ENCODE results near the gene SPATS2L.

SPATS2L gene

GRCh38 chr2:200421270-200421669, 114.8 kb downstream of the SPATS2L start:
- no peak for DNase-seq

DNA sequence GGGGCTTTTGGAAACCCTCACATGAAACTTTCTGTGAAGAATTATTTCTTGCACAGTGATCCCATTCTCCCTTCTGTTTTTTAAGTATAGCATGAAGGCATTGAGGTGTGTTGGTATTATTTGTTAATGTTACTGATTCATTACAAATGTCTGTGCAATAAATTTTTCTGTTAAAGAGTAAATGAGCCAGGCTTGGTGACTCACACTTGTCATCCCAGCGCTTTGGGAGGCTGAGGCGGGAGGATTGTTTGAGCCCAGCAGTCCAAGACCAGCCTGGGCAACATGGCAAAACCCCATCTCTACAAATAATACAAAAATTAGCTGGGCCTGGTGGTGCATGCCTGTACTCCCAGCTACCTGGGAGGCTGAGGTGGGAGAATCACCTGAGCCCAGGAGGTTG, 115.6 kb downstream of the SPATS2L start:
- DNase-seq: no peak

DNA sequence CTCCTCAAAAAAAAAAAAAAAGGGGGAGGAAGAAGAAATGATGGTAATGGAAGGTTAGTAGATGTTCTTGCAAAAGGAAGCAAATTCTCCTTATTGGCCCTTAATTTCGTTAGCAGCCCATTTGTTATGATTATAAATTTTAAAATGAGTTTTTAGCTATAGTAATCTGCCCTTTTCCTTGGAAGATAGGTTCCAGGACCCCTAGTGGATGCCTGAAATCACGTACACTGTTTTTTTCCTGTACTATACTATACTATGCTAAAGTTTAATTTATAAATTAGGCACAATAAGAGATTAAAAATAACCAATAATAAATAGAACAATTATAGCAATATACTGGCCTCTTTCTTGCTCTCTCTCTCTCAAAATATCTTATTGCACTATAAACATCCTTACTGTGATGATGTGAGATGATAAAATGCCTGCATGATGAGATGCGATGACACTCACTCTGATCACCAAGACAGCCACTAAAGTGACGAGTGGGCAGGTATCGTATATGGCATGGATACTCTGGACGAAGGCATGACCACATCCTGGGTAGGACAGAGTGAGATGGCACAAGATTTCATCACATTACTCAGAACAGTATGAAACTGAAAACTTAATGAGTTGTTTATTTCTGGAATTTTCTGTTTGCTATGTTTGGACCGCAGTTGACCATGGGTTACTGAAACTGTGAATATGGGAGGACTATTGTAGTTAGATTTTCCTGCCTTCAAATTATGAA, 116.2 kb downstream of the SPATS2L start:
- DNase-seq: no peak

GRCh38 chr2:200423541-200423940, 117.0 kb downstream of the SPATS2L start:
- DNase-seq: no peak

DNA sequence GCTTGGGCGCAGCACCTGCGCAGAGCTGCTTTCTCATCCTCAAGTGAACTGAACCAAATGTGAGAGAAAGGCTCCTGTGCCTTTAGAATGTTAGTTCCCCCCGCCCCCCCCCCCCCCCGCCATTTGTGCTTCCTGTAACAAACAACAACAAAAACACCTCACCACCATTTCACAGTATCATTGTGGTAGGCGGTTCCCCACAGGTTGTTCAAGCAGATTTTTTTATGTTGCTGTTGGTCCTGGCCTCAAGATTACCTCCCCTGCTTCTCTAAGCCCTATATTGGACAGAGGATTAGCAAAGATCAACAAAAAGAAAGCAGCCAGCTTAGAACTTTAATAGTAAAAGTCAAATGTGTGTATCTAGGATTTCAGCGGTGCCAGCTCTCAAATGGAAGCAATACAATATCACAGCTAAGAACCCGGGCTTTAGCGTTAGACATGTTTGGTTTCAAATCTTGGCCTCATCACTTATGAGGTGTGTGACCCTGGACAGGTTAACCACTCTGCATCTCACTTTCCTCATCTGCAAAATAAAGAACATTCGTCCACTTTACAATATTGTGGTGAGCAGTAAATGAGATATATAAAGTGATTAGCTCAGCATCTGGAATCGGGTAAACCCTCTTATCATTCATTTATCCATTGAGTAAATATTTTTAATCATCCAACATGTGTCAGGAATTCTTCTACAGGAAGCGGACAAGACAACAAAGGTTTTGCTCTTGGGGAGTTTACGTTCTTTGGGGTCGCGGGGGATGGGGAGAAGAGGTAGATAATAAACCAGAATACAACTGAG, 118.7 kb downstream of the SPATS2L start:
- no peak for DNase-seq

- DNase-seq: no peak
Measured at GRCh38 chr2:200426754-200427153, 120.3 kb downstream of the SPATS2L start.

DNA sequence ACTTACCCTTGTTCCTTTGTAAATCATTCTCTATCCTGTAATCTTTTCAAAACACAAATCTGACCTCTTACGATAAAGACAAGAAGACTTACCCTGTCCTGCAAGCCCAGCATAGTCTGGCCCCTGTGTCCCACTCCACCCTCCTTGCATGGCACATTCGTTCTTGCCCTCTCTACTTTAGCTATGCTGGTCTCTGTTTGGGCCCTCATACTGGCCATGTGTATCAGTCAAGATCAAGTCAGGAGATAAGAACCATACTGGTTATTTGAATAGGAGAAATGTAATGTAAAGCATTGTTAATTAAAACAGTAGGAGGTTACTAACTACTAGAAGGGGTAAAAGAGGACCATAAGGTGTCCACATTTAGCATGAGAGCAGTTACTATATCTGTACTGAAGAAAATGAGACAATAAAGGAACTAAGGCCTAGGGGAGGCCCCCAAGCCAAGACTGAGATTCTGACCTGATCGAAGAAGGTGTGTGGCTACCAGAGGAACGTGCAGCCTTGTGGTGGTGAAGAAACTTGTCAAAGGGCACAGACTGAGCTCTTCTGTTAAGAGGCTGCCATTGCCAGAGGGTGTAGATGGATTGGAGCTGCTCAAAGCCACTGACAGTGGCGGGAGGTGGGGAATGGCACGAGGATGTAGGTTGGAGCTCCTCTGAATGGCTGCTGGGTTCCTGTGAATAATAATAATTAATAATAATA, 122.6 kb downstream of the SPATS2L start:
- no peak for DNase-seq

- DNase-seq: no peak
Measured at GRCh38 chr2:200430017-200430416, 123.5 kb downstream of the SPATS2L start.

DNA sequence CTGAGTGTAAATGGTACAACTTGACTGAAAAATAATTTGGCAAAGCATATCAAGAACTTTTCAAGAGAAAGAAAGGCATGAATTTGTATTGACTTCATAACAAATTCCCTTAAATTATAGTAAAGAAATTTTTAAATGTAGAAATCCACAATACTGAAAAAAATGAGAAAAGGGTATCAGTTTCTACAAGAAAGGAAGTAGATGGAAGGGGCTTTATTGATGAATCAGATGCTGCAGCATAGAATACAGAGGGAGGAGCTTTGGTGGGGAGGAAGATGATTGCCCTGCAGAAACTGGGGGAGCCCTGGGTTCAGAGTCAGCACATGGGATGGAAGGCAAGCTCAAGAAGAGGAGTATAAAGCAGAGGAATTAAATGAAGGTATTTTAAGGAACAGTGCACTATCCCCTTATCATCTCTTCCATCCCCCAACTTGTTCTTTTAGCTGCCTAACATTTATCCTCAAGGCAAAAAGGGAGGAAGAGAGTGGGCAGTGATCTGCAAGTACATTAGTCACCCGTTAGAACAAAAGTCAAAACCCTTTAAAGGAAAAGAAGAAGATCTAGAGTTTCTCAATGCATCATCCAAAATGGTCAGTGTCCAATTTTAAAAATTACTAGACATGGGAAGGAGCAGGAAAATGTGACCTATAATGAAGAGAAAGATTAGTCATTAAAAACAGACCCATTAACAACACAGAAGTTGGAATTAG, 125.7 kb downstream of the SPATS2L start:
- DNase-seq: no peak

DNA sequence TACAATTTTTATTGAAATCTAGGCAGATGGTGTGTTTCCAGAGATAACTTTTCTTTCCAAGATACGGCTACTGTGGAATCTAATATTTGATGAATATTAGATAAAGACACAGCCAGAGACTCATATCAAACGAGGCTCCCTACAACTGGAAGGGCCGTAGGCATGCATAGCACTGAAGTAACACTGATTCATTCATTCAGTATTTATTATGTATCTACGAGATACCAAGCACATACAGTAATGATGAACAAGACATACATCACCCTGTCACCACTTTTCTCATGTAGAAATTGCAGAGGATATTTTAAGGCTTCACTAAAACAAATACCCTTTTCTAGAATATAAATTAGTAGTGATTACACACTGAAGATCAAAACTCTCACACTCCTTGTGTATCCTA, 128.9 kb downstream of the SPATS2L start:
- DNase-seq: no peak

DNA sequence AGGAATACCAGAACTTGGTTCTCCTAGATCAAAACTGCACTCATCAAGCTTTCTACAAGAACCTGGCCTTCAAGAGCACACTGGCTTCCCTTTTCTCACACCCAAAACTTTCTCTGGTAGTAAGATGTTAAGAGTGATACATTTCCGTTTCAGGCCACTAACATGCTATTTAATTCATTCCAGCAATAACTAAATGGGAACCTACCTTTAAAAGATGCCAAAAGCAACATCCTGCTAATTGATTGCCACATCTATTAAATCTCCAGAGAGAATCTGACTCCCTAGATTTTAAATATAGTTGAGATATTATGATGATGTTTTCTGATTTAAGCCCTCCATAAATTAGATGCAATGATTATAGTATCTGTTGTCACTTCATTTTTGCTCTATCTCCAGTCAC, 131.8 kb downstream of the SPATS2L start:
- no peak for DNase-seq

GRCh38 chr2:200438846-200439245, 132.4 kb downstream of the SPATS2L start:
- no peak for DNase-seq

DNA sequence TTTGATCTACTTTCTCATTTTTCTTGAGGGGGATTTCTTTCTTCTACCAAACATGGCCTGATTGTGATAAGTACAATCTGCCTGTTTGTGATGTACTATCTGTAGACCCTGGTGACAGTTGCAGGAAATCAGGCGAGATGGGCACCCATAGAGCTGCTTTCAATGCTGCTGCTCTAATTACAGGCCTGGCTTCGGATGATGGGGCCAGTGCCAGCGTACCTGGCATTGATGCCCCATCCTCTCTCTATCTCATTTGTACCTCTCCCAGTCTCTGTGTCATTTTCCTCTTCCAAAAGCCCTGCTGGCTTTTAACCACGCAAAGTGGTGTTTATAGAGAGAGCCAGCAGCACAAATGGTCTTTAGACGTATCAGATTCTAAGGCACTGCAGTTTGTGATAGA, 133.5 kb downstream of the SPATS2L start:
- no peak for DNase-seq

DNA sequence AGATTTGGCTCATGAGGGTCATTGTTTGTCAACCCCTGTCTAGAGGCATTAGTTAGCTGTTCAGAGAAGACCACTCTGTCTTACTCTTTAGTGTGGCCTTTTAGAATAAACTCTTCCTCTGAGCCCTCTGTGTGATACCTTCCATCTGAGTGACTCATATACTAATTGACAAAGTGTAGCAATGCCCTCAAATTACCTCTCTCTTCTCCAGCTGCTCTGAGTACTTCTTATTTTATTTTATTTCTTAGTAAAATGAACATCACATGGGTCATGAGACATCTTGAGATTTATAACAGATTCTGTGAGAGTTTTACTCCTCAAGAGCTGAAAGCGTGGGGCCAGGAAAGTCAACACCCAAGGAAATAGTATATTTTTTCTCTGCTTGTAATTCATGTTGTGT, 136.0 kb downstream of the SPATS2L start:
- no peak for DNase-seq

DNA sequence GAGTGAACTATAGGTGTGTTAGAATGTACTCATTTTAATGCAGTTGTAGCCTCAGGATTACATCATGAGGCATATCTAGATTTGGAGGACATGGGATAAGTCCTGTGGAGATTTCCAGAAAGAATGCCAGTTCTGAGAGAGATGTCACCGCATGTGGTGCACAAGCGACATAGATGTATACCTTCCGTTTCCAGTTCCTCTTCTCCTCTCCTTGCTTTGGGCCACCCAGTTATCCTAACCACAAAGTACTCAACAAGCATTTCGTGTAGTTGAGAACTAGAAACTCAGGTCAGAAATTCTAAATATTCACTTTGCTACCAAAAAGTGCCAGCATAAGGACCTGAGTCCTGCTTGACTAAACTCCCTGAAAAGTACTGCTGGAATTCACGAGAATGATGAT, 136.9 kb downstream of the SPATS2L start:
- DNase-seq: no peak

DNA sequence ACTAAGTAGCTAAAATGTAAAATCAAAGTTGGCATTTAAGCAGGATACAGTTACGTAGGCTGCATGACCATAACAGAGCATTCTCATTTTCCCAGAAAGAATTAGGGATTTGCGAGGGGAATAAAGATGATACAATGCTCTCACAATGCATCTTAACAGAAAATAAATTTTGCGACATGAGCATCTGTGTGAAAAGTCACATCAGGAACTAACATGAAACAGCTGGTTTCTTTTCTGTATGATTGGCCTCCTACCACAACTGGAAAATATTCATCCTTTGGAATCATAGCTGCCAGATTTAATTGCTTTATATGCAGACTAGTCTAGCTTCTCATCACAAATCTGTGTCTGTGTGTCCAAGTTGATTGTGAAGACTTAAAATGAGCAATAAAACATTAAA, 137.4 kb downstream of the SPATS2L start:
- DNase-seq: no peak

GRCh38 chr2:200444530-200444929, 138.0 kb downstream of the SPATS2L start:
- DNase-seq: no peak

DNA sequence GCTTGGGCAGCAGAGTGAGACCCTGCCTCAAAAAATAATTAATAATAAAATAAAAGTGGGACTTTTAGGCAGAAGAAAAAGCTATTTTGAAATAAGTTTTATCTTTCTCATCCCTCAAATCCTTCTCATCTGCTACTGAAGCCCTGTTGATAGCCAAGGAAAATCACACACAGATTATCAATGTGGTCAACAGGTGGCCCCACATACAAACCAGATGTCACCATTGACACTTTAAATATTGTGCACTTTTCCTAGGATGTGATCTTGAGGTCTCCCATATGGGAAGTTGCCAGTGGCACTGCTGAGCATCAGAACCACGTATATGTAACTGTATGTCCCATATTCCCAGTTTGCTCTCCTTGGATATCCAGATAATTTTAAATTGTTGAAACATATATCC, 138.8 kb downstream of the SPATS2L start:
- no peak for DNase-seq

DNA sequence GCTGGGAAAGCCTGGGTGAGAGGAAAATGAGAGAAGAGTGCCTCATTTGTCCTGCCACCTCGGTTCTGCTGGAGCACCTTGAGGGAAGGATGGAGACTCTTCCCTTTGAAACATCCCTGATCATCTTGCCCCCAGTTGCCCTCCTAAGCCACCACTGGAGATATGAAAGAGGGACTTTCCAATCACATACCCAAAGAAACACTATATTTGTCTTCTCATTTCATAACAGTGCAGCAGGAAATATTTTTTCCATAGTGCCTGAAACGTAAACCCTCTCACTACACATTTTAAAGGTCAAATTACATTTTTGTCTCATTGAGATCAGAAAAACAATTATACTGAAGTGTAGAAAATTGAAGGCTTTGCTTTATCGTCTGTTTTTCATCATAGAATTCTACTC, 140.1 kb downstream of the SPATS2L start:
- no peak for DNase-seq

GRCh38 chr2:200447139-200447855, 140.8 kb downstream of the SPATS2L start:
- no peak for DNase-seq

GRCh38 chr2:200448455-200448854, 142.0 kb downstream of the SPATS2L start:
- DNase-seq: no peak

- no peak for DNase-seq
Measured at GRCh38 chr2:200449149-200449548, 142.7 kb downstream of the SPATS2L start.

GRCh38 chr2:200450288-200450687, 143.8 kb downstream of the SPATS2L start:
- no peak for DNase-seq
